SK-N-SH (cell line): Measurements from ENCODE around the gene SPATA25. TPM values are rescaled to one million over a fixed set of nuclear protein-coding genes. Genes with fewer than 3 reads are reported as not detected.

ENCODE experiments used
- CTCF ChIA-PET: fragments of 300-600, 350-600 bp; formaldehyde crosslinking; extraction: SDS; loops from one replicate; lab custom pipeline; 2021; lab: Yijun Ruan, JAX
- POLR2A ChIA-PET: fragments of 350-600 bp; sonication (Branson Sonifier 250); formaldehyde crosslinking; extraction: SDS; loops from one replicate; lab custom pipeline; 2020; ENCODE audit warnings: antibody characterized with exemption, inconsistent platforms; lab: Yijun Ruan, JAX
- DNase-seq: peaks from one replicate; pipeline ENCODE4 v3.0.0; 2012
- H2AFZ ChIP-seq: fragments of 200-600 bp; sonication (generic); 2 replicates; pipeline ENCODE4 v1.8.1; 2016; ENCODE audit warnings: antibody characterized with exemption, mild to moderate bottlenecking, low read depth
- H3F3A ChIP-seq: fragments of 200-600 bp; sonication (generic); replicated peaks from 2 replicates; pipeline ENCODE3; 2016; ENCODE audit warnings: antibody characterized with exemption, mild to moderate bottlenecking; ENCODE audit not compliant: insufficient read depth
- H3K27ac ChIP-seq, 2 experiments: fragments of 200-500 bp in 1 of 2; fragments of 200-600 bp in 1 of 2; sonication (Bioruptor generic) in 1 of 2; sonication (generic), shearing (Covaris generic) in 1 of 2; 2 replicates each; pipeline versions ENCODE4 v1.5.1 to v1.6.1; 2014 to 2016; ENCODE audit warnings: low read depth in 2 of 2, inconsistent platforms in 1 of 2, low read length in 1 of 2, mild to moderate bottlenecking in 1 of 2, mixed read lengths in 1 of 2
- H3K27me3 ChIP-seq: fragments of 200-600 bp; sonication (generic), shearing (Covaris generic); 2 replicates; pipeline ENCODE4 v1.6.1; 2016; ENCODE audit warnings: mixed run types; ENCODE audit not compliant: insufficient read depth
- H3K36me3 ChIP-seq, 2 experiments: fragments of 200-500 bp in 1 of 2; fragments of 200-600 bp in 1 of 2; sonication (Bioruptor generic) in 1 of 2; sonication (generic) in 1 of 2; replicated peaks in 1 of 2; 2 replicates each; pipeline versions ENCODE3 to v1.5.1; 2014 to 2016; ENCODE audit warnings: low read length in 1 of 2, mild to moderate bottlenecking in 1 of 2; ENCODE audit not compliant: insufficient read depth in 2 of 2, control insufficient read depth in 1 of 2
- H3K4me1 ChIP-seq, 2 experiments: fragments of 200-500 bp in 1 of 2; fragments of 200-600 bp in 1 of 2; sonication (Bioruptor generic) in 1 of 2; sonication (generic), shearing (Covaris generic) in 1 of 2; 2 replicates each; pipeline versions ENCODE4 v1.5.1 to v1.6.1; 2014 to 2016; ENCODE audit warnings: low read depth in 1 of 2, low read length in 1 of 2, mixed run types in 1 of 2; ENCODE audit not compliant: insufficient read depth in 2 of 2, control insufficient read depth in 1 of 2
- H3K4me2 ChIP-seq: fragments of 200-600 bp; sonication (generic), shearing (Covaris generic); 2 replicates; pipeline ENCODE4 v1.6.1; 2017; ENCODE audit warnings: mixed run types
- H3K4me3 ChIP-seq, 2 experiments: fragments of 200-500 bp in 1 of 2; fragments of 200-600 bp in 1 of 2; sonication (Bioruptor generic) in 1 of 2; sonication (generic), shearing (Covaris generic) in 1 of 2; 2 replicates each; pipeline versions ENCODE4 v1.5.1 to v1.8.1; 2014 to 2016; ENCODE audit warnings: low read depth in 2 of 2, inconsistent platforms in 1 of 2, low read length in 1 of 2, mild to moderate bottlenecking in 1 of 2, mixed read lengths in 1 of 2, moderate library complexity in 1 of 2
- H3K79me2 ChIP-seq: fragments of 200-600 bp; sonication (generic); 2 replicates; pipeline ENCODE4 v1.8.1; 2017; ENCODE audit warnings: mild to moderate bottlenecking; ENCODE audit not compliant: insufficient read depth
- H3K9ac ChIP-seq: fragments of 200-600 bp; sonication (generic); 2 replicates; pipeline ENCODE4 v1.6.1; 2017; ENCODE audit warnings: mixed run types
- H3K9me2 ChIP-seq: fragments of 200-600 bp; sonication (generic); 2 replicates; pipeline ENCODE4 v1.6.1; 2017; ENCODE audit warnings: mixed run types
- H3K9me3 ChIP-seq: fragments of 200-600 bp; sonication (generic); 2 replicates; pipeline ENCODE4 v1.6.1; 2017; ENCODE audit warnings: mixed run types, mild to moderate bottlenecking, moderate library complexity
- H4K20me1 ChIP-seq: fragments of 200-600 bp; sonication (generic); 2 replicates; pipeline ENCODE4 v1.6.1; 2017; ENCODE audit warnings: mild to moderate bottlenecking, mixed run types; ENCODE audit not compliant: insufficient read depth
- CHD2 ChIP-seq: fragments of 150-350 bp; IDR thresholded peaks from 2 replicates; pipeline ENCODE4 v1.6.1; 2018; ENCODE audit warnings: low read length; ENCODE audit not compliant: partially characterized antibody
- ELF1 ChIP-seq: IDR thresholded peaks from 2 replicates; pipeline ENCODE4 v1.4.0; 2012
- GABPA ChIP-seq: IDR thresholded peaks from 2 replicates; pipeline ENCODE4 v1.4.0; 2012; ENCODE audit warnings: low read depth, mild to moderate bottlenecking
- IRF3 ChIP-seq: fragments of 150-350 bp; IDR thresholded peaks from 2 replicates; pipeline ENCODE4 v1.6.1; 2016; ENCODE audit warnings: mild to moderate bottlenecking, low read depth, low read length
- MAX ChIP-seq: IDR thresholded peaks from 2 replicates; pipeline ENCODE4 v1.4.0; 2012; ENCODE audit warnings: low read depth
- MXI1 ChIP-seq: IDR thresholded peaks from 2 replicates; pipeline ENCODE4 v1.6.1; 2012; ENCODE audit warnings: mild to moderate bottlenecking, low read depth, low read length, improper control_type of control experiment
- NFIC ChIP-seq: IDR thresholded peaks from 2 replicates; pipeline ENCODE4 v1.4.0; 2012; ENCODE audit warnings: borderline replicate concordance
- RAD21 ChIP-seq: IDR thresholded peaks from 2 replicates; pipeline ENCODE4 v1.6.1; 2012; ENCODE audit warnings: mild to moderate bottlenecking, low read length
- REST ChIP-seq: IDR thresholded peaks from 2 replicates; pipeline ENCODE4 v1.6.1; 2012; ENCODE audit warnings: mild to moderate bottlenecking, low read depth, low read length, moderate library complexity
- RFX5 ChIP-seq: IDR thresholded peaks from 2 replicates; pipeline ENCODE4 v1.6.1; 2012; ENCODE audit warnings: mild to moderate bottlenecking, improper control_type of control experiment, low read length
- RXRA ChIP-seq: IDR thresholded peaks from 2 replicates; pipeline ENCODE4 v1.4.0; 2012; ENCODE audit warnings: low read depth, mild to moderate bottlenecking, borderline replicate concordance
- SMC3 ChIP-seq: IDR thresholded peaks from 2 replicates; pipeline ENCODE4 v1.6.1; 2012; ENCODE audit warnings: low read depth, low read length, improper control_type of control experiment
- TCF12 ChIP-seq: IDR thresholded peaks from 2 replicates; pipeline ENCODE4 v1.4.0; 2012
- USF2 ChIP-seq: fragments of 150-350 bp; IDR thresholded peaks from 2 replicates; pipeline ENCODE4 v1.6.1; 2017; ENCODE audit warnings: antibody characterized with exemption, low read length, low read depth, borderline replicate concordance
- YY1 ChIP-seq: IDR thresholded peaks from 2 replicates; pipeline ENCODE4 v1.4.0; 2012; ENCODE audit warnings: low read depth, mild to moderate bottlenecking
- ZBTB33 ChIP-seq: IDR thresholded peaks from 2 replicates; pipeline ENCODE4 v1.4.0; 2012; ENCODE audit warnings: low read depth, borderline replicate concordance
- WGBS: methylation state at CpG from one replicate; pipeline ENCODE4 v1.1.6; 2017; ENCODE audit warnings: low lambda C conversion rate; 5-methylcytosine and 5-hydroxymethylcytosine counted together
- polyA plus RNA-seq, 3 experiments: library from polyadenylated mRNA; depleted of rRNA; stranded (reverse); fragments of >200 nt; gene quantifications; 2 replicates each; pipeline ENCODE4 v1.2.3, GENCODE V29; 2012

SPATA25 gene
- polyA plus RNA-seq, 1 of the 3 experiments (the other 2 are of a cell fraction), result 1.3 TPM

GRCh38 chr20:45934046-45934585 is 46.7 kb upstream of the SPATA25 start:
- H3K27me3 ChIP-seq, result no peaks in the 10 kb centered on the region
- peaks cover 11% of the 10 kb centered on the region for H3F3A ChIP-seq
- POLR2A ChIA-PET, result interaction anchor here (0.9 to 4.4 kb wide), 11 partner anchors 9 to 142 kb away, joined by 3 to 46 read pairs (median 11); partner anchors contain the start of genes CTSA, DNTTIP1, NEURL2 and PLTP
- peaks cover 71% of the 10 kb centered on the region for H3K79me2 ChIP-seq
- H2AFZ ChIP-seq, result no peak overlapping the region
- H3K9ac ChIP-seq, result peak overlapping the region; percentile 100
- peak overlapping the region; percentile 85 to 89 for H3K4me3 ChIP-seq
- H3K27ac ChIP-seq, result peak overlapping the region; percentile 98
- H3K9me2 ChIP-seq, result no peaks in the 10 kb centered on the region
- H3K9me3 ChIP-seq, result no peaks in the 10 kb centered on the region
- under 1% methylated on average over 11 of the region's 34 CpGs for WGBS
- H3K4me1 ChIP-seq, result peaks cover 10 to 26% of the 10 kb centered on the region in 2 experiments; a peak in 3 of 4 replicates
- CTCF ChIA-PET, result interaction anchor here (0.6 to 3.4 kb wide), 12 partner anchors 10 to 142 kb away, joined by 3 to 20 read pairs (median 5); partner anchors contain the start of genes CTSA, DNTTIP1, NEURL2 and WFDC3
- DNase-seq, result peak; percentile 81
- H4K20me1 ChIP-seq, result peaks cover 20% of the 10 kb centered on the region; the same call in 1 of the 2 replicates
- TF ChIP-seq GABPA, result no peak
- no peak for TF ChIP-seq TCF12
- TF ChIP-seq MXI1, result peak; percentile 21; the same call in 1 of the 2 replicates
- TF ChIP-seq CHD2, result peak; percentile 21
- no peak for TF ChIP-seq ELF1
- TF ChIP-seq YY1, result no peak
- peaks cover 19 to 27% of the 10 kb centered on the region in 2 experiments for H3K36me3 ChIP-seq
- peak overlapping the region; percentile 89 for H3K4me2 ChIP-seq

GRCh38 chr20:45933266-45934045 is 46.0 kb upstream of the SPATA25 start:
- Histone ChIP-seq H3F3A (peaks cover 11% of the 10 kb centered on the region), H3K36me3 (peaks cover 12 to 22% of the 10 kb centered on the region in 2 experiments), H3K4me2 (peak overlapping the region; percentile 89), H3K27me3 (no peaks in the 10 kb centered on the region), H3K79me2 (peaks cover 66% of the 10 kb centered on the region), H2AFZ (no peak overlapping the region), H3K9me3 (no peaks in the 10 kb centered on the region), H3K9ac (peak overlapping the region; percentile 100), H3K27ac (peak overlapping the region; percentile 98), H4K20me1 (peaks cover 20% of the 10 kb centered on the region; the same call in 1 of the 2 replicates), H3K4me3 (peak overlapping the region; percentile 85 to 89), H3K9me2 (no peaks in the 10 kb centered on the region), H3K4me1 (peaks cover 10 to 24% of the 10 kb centered on the region in 2 experiments; a peak in 3 of 4 replicates)
- DNase-seq, result peak; percentile 81
- CTCF ChIA-PET, result interaction anchor here (1.0 to 3.4 kb wide), 10 partner anchors 11 to 44 kb away, joined by 3 to 20 read pairs (median 6); partner anchors contain the start of genes CTSA and NEURL2
- WGBS, result 55% methylated on average over 11 of the region's 22 CpGs
- POLR2A ChIA-PET, result interaction anchor here (0.9 to 4.4 kb wide), 11 partner anchors 8 to 142 kb away, joined by 3 to 46 read pairs (median 11); partner anchors contain the start of genes CTSA, DNTTIP1, NEURL2 and PLTP
- 0 out of 2 replicates have a peak, but pooled peaks have one; percentile 26 for TF ChIP-seq MAX
- no peak for TF ChIP-seq IRF3
- TF ChIP-seq GABPA, result no peak
- TF ChIP-seq RXRA, result no peak
- TF ChIP-seq ZBTB33, result no peak
- TF ChIP-seq NFIC, result peak; percentile 56
- peak; percentile 14 for TF ChIP-seq CHD2
- peak; percentile 74 for TF ChIP-seq MXI1
- TF ChIP-seq RAD21, result peak; percentile 54
- no peak for TF ChIP-seq USF2
- no peak for TF ChIP-seq RFX5
- TF ChIP-seq SMC3, result peak; percentile 33; the same call in 1 of the 2 replicates
- TF ChIP-seq REST, result no peak
